ENCODE measurements around the gene OOEP. TPM values are rescaled to one million over a fixed set of nuclear protein-coding genes. Genes with fewer than 3 reads are reported as not detected.

OOEP gene
- total and polyA plus RNA-seq, 2 of the 4 experiments (the other 2 are of a cell fraction), result not detected

GRCh38 chr6:73394577-73395354, 25.1 kb upstream of the OOEP start, which contains the start of gene DDX43:
DDX43 (plus strand) TSS chr6:73394828; CDS start chr6:73394906, 78 bp downstream.
- Histone ChIP-seq H4K8ac (ENCODE audit: low read depth in 2 of 2, low read length in 2 of 2) (no peak within 1 kb of the TSS), H3K4ac (ENCODE audit: low read depth, low read length) (no peak within 1 kb of the TSS), H2AK9ac (replicated peaks; ENCODE audit: low read depth, low read length, poor library complexity) (no peak within 1 kb of the TSS), H2BK5ac (ENCODE audit: low read depth, low read length, poor library complexity, severe bottlenecking) (no peak within 1 kb of the TSS), H3K4me2 (ENCODE audit: low read depth, low read length) (no peak within 1 kb of the TSS), H4K91ac (ENCODE audit: insufficient read depth, low read depth, low read length) (no peak within 1 kb of the TSS), H3K9me1 (ENCODE audit: insufficient read depth, low read length) (no peaks in the 10 kb centered on the region; the same call in 1 of the 2 replicates), H3K36me3 (ENCODE audit: control insufficient read depth, insufficient read depth, low read length) (no peaks in the 10 kb centered on the region), H3K14ac (replicated peaks; ENCODE audit: low read depth, low read length) (no peak within 1 kb of the TSS), H4K5ac (ENCODE audit: low read depth, low read length) (no peak within 1 kb of the TSS), H3K56ac (ENCODE audit: extremely low read depth, insufficient read depth, low read length) (no peak within 1 kb of the TSS), H3K4me3 (ENCODE audit: insufficient read depth, low read depth, low read length) (no peak within 1 kb of the TSS), H3K9ac (ENCODE audit: low read depth, low read length) (no peak within 1 kb of the TSS), H2AK5ac (ENCODE audit: low read depth, low read length) (no peak within 1 kb of the TSS), H3K79me1 (ENCODE audit: low read depth in 1 of 2, low read length in 2 of 2) (no peaks in the 10 kb centered on the region), H3K4me1 (ENCODE audit: control insufficient read depth, insufficient read depth, low read length) (no peaks in the 10 kb centered on the region), H2BK20ac (ENCODE audit: low read depth, low read length) (no peak within 1 kb of the TSS), H3K23ac (ENCODE audit: low read depth, low read length) (no peak within 1 kb of the TSS), H2BK15ac (ENCODE audit: low read depth, low read length) (no peak within 1 kb of the TSS), H3K18ac (ENCODE audit: low read depth, low read length) (no peak within 1 kb of the TSS), H2AFZ (replicated peaks; ENCODE audit: low read length, poor library complexity) (peak within 1 kb of the TSS; percentile 71), H3K27me3 (ENCODE audit: control insufficient read depth, insufficient read depth, low read length) (no peaks in the 10 kb centered on the region), H2BK120ac (ENCODE audit: low read depth, low read length) (no peak within 1 kb of the TSS), H4K20me1 (ENCODE audit: insufficient read depth, low read length) (no peaks in the 10 kb centered on the region), H3K27ac (ENCODE audit: insufficient read depth, low read length) (no peak within 1 kb of the TSS), H3K9me3 (ENCODE audit: control insufficient read depth, insufficient read depth, low read length) (no peaks in the 10 kb centered on the region)
- ChIA-PET POLR2A (ENCODE audit: unreplicated experiment) (no interaction called here), CTCF (no interaction called here)
- dilution Hi-C loops (cut with HindIII; ENCODE audit: low sequenced_read_pairs, unreplicated experiment), result no loop called here
- intact Hi-C loops (cut with micrococcal nuclease), result no loop called here
- in situ Hi-C loops (cut with MboI; ENCODE audit: low sequenced_read_pairs), result no loop called here
- no peak for DNase-seq
- 85% methylated on average over 25 of the region's 54 CpGs; no CpG with 5 or more reads in 1 of the 2 experiments for WGBS, 2 experiments (ENCODE audit: extremely low coverage in 2 of 2, insufficient read length in 1 of 2)
- TF ChIP-seq MXI1 (IDR thresholded peaks at IDR 0.05; ENCODE audit: borderline replicate concordance, low read depth, low read length), result no peak
- no peak for TF ChIP-seq FOS (IDR thresholded peaks at IDR 0.05; ENCODE audit: low read depth, low read length)
- TF ChIP-seq RFX5 (IDR thresholded peaks at IDR 0.05; ENCODE audit: low read depth, low read length), result no peak
- no peak for ATAC-seq (ENCODE audit: low read depth)
- BruUV-seq (replicated peaks), result no TSS peak
